PC-9 (cell line): ENCODE results near the gene NOPCHAP1. TPM values are rescaled to one million over a fixed set of nuclear protein-coding genes. Genes with fewer than 3 reads are reported as not detected.

Experiments used
- BruUV-seq: library from RNA; stranded (reverse); fragments of 400-500 nt; replicated peaks from 2 replicates; lab custom pipeline; 2021; lab: Mats Ljungman, UMichigan
- CTCF ChIA-PET: fragments of 300-600 bp; sonication (Branson Sonifier 250); formaldehyde crosslinking; loops from one replicate; lab custom pipeline; 2022; ENCODE audit warnings: antibody characterized with exemption; lab: Charles Lee
- POLR2A ChIA-PET: fragments of 300-600 bp; sonication (Branson Sonifier 250); formaldehyde crosslinking; loops from one replicate; lab custom pipeline; 2022; ENCODE audit warnings: antibody characterized with exemption; ENCODE audit not compliant: unreplicated experiment; lab: Charles Lee
- DNase-seq, 2 experiments: peaks; one replicate each; pipeline versions ENCODE4 v3.0.0 to v3.0.0-alpha.2; 2015 to 2022; ENCODE audit warnings: mixed read lengths in 1 of 2
- H2AFZ ChIP-seq: fragments of 200-600 bp; sonication (generic); 2 replicates; pipeline ENCODE4 v1.8.1; 2017; ENCODE audit warnings: antibody characterized with exemption
- H3F3A ChIP-seq: fragments of 200-600 bp; sonication (generic); 2 replicates; pipeline ENCODE4 v1.8.1; 2017; ENCODE audit warnings: antibody characterized with exemption, mild to moderate bottlenecking, low read depth; ENCODE audit not compliant: insufficient read depth
- H3K27ac ChIP-seq: fragments of 200-600 bp; sonication (generic); 2 replicates; pipeline ENCODE4 v1.6.1; 2016; ENCODE audit warnings: mixed run types
- H3K27me3 ChIP-seq: fragments of 200-600 bp; sonication (generic); 2 replicates; pipeline ENCODE4 v1.6.1; 2016; ENCODE audit warnings: low read depth, mixed run types; ENCODE audit not compliant: insufficient read depth
- H3K36me3 ChIP-seq: fragments of 200-600 bp; sonication (generic); 2 replicates; pipeline ENCODE4 v1.6.1; 2016; ENCODE audit warnings: low read depth, mixed run types
- H3K4me1 ChIP-seq: fragments of 200-600 bp; sonication (generic); replicated peaks from 2 replicates; pipeline ENCODE4 v1.6.1; 2016; ENCODE audit warnings: mixed run types; ENCODE audit not compliant: insufficient read depth
- H3K4me2 ChIP-seq: fragments of 200-600 bp; sonication (generic); 2 replicates; pipeline ENCODE4 v1.6.1; 2017; ENCODE audit warnings: mixed run types
- H3K4me3 ChIP-seq: fragments of 200-600 bp; sonication (generic); 2 replicates; pipeline ENCODE4 v1.6.1; 2016; ENCODE audit warnings: mixed run types
- H3K79me2 ChIP-seq: fragments of 200-600 bp; sonication (generic); 2 replicates; pipeline ENCODE4 v1.6.1; 2017; ENCODE audit warnings: low read depth, mixed run types
- H3K9me2 ChIP-seq: fragments of 200-600 bp; sonication (generic); 2 replicates; pipeline ENCODE4 v1.8.1; 2017; ENCODE audit warnings: mild to moderate bottlenecking; ENCODE audit not compliant: insufficient read depth
- H3K9me3 ChIP-seq: fragments of 200-600 bp; sonication (generic); 2 replicates; pipeline ENCODE4 v1.8.1; 2016; ENCODE audit warnings: low read depth; ENCODE audit not compliant: insufficient read depth
- H4K20me1 ChIP-seq: fragments of 200-600 bp; sonication (generic); 2 replicates; pipeline ENCODE4 v1.8.1; 2017; ENCODE audit not compliant: insufficient read depth
- CTCF ChIP-seq: fragments of 200-600 bp; sonication (generic); conservative IDR thresholded peaks from 2 replicates; pipeline ENCODE4 v1.6.1; 2017; ENCODE audit warnings: mixed run types, antibody characterized with exemption, mild to moderate bottlenecking, moderate library complexity
- EZH2 ChIP-seq: fragments of 200-600 bp; sonication (generic); IDR thresholded peaks from 2 replicates; pipeline ENCODE4 v1.8.0; 2017; ENCODE audit warnings: antibody characterized with exemption, low read depth
- intact Hi-C: fragments of 100-400 bp; cut with micrococcal nuclease; formaldehyde crosslinking; loops from one replicate; pipeline ENCODE4 v1.10.0; 2022; ENCODE audit not compliant: unreplicated experiment
- total RNA-seq: library from RNA; stranded (reverse); gene quantifications from 2 replicates; pipeline ENCODE4 v1.2.3, GENCODE V29; 2021

The NOPCHAP1 gene
- total RNA-seq, 1 experiment from 2014 or later: 20.1 TPM

- no TSS peak for BruUV-seq
- H3K4me2 ChIP-seq: no peak overlapping the region
- no peak for DNase-seq
- H3K79me2 ChIP-seq: no peaks in the 10 kb centered on the region
- no peaks in the 10 kb centered on the region for H4K20me1 ChIP-seq
- no peak overlapping the region for H3K27ac ChIP-seq
- no peaks in the 10 kb centered on the region for H3K9me2 ChIP-seq
- H3F3A ChIP-seq: peaks cover 2% of the 10 kb centered on the region; the same call in 1 of the 2 replicates
- POLR2A ChIA-PET: no interaction called here
- intact Hi-C loops: no loop called here
- no peaks in the 10 kb centered on the region for H3K27me3 ChIP-seq
- no peak overlapping the region for H3K4me3 ChIP-seq
- H3K36me3 ChIP-seq: no peaks in the 10 kb centered on the region
- TF ChIP-seq CTCF (no peak), EZH2 (no peak)
- H3K9me3 ChIP-seq: no peaks in the 10 kb centered on the region
- CTCF ChIA-PET: no interaction called here
- no peak overlapping the region for H2AFZ ChIP-seq
- peaks cover 7% of the 10 kb centered on the region for H3K4me1 ChIP-seq
Measured at GRCh38 chr12:104964856-104965205, 21.3 kb upstream of the NOPCHAP1 start.

- CTCF ChIA-PET: no interaction called here
- no peaks in the 10 kb centered on the region for H3K27me3 ChIP-seq
- no peaks in the 10 kb centered on the region for H3K9me3 ChIP-seq
- no peak overlapping the region for H2AFZ ChIP-seq
- no peaks in the 10 kb centered on the region for H4K20me1 ChIP-seq
- no peaks in the 10 kb centered on the region for H3K4me1 ChIP-seq
- POLR2A ChIA-PET: interaction anchor here (0.6 kb wide), 1 partner anchor 48 kb away, joined by 4 read pairs; no protein-coding TSS in a partner anchor
- H3K4me3 ChIP-seq: no peak overlapping the region
- no peaks in the 10 kb centered on the region; the same call in 1 of the 2 replicates for H3F3A ChIP-seq
- no peaks in the 10 kb centered on the region for H3K36me3 ChIP-seq
- H3K79me2 ChIP-seq: no peaks in the 10 kb centered on the region
- H3K4me2 ChIP-seq: no peak overlapping the region
- no peak for DNase-seq
- no peak overlapping the region for H3K27ac ChIP-seq
- TF ChIP-seq CTCF (no peak), EZH2 (no peak)
- BruUV-seq: no TSS peak
- H3K9me2 ChIP-seq: no peaks in the 10 kb centered on the region
- intact Hi-C loops: no loop called here
Measured at GRCh38 chr12:104966677-104967076, 19.4 kb upstream of the NOPCHAP1 start.

DNA sequence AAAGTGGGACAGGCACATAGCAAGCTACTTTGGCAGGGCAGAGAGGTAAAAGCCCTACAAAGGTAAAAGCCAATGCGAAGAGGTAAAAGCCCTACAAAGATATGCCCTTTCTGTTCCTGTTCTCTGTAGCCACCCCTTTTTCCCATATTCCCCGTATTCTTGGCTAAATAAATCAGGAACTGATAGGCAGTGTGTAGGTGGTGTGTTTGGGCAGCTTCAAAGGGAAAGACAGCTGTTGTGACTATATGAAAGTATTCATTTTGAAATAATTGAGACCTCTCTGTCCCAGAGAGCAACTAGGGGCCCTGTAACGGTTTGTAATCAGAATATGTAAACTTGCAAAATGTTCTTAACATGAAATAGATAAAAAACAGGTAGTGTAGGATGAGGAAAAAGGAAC is 16.8 kb upstream of the NOPCHAP1 start:
- POLR2A ChIA-PET: no interaction called here
- H3K36me3 ChIP-seq: no peaks in the 10 kb centered on the region
- H3K27me3 ChIP-seq: no peaks in the 10 kb centered on the region
- H3K9me2 ChIP-seq: no peaks in the 10 kb centered on the region
- DNase-seq: no peak
- TF ChIP-seq CTCF: no peak
- no peak for TF ChIP-seq EZH2
- no peaks in the 10 kb centered on the region for H3K9me3 ChIP-seq
- BruUV-seq: no TSS peak
- no peak overlapping the region for H2AFZ ChIP-seq
- H4K20me1 ChIP-seq: no peaks in the 10 kb centered on the region
- intact Hi-C loops: no loop called here
- H3F3A ChIP-seq: peaks cover 8% of the 10 kb centered on the region
- H3K27ac ChIP-seq: no peak overlapping the region
- no peaks in the 10 kb centered on the region for H3K79me2 ChIP-seq
- H3K4me1 ChIP-seq: peaks cover 15% of the 10 kb centered on the region
- H3K4me2 ChIP-seq: no peak overlapping the region
- CTCF ChIA-PET: no interaction called here
- H3K4me3 ChIP-seq: no peak overlapping the region
